Sigmoid colon (tissue), 7 donors: ENCODE measurements around the gene PHLPP1. TPM values are rescaled to one million over a fixed set of nuclear protein-coding genes. Genes with fewer than 3 reads are reported as not detected.

ENCODE experiments used
- DNase-seq: peaks from one replicate; pipeline ENCODE4 v3.0.0-alpha.2; 2019
- H3K27ac ChIP-seq, 4 donors: fragments of 200-600 bp; sonication (generic); one replicate each; pipeline ENCODE4 v1.5.1; 2016 to 2019; ENCODE audit warnings: mild to moderate bottlenecking in 1 of 4
- H3K27me3 ChIP-seq, 3 donors: fragments of 200-600 bp; sonication (generic); one replicate each; pipeline ENCODE4 v1.5.1; 2019; ENCODE audit warnings: mild to moderate bottlenecking in 1 of 3
- H3K36me3 ChIP-seq, 4 donors: fragments of 200-600 bp; sonication (generic); one replicate each; pipeline ENCODE4 v1.5.1; 2016 to 2019
- H3K4me1 ChIP-seq, 4 donors: fragments of 200-600 bp; sonication (generic); one replicate each; pipeline ENCODE4 v1.5.1; 2017 to 2019
- H3K4me3 ChIP-seq, 4 donors: fragments of 200-600 bp; sonication (generic); one replicate each; pipeline ENCODE4 v1.5.1; 2017 to 2019; ENCODE audit warnings: mild to moderate bottlenecking in 2 of 4, moderate library complexity in 1 of 4
- H3K9me3 ChIP-seq, 4 donors: fragments of 200-600 bp in 3 of 4; sonication (generic) in 3 of 4; one replicate each; pipeline versions ENCODE4 v1.5.1 to v1.6.1; 2013 to 2019
- EP300 ChIP-seq, 4 donors: sonication (generic); formaldehyde crosslinking; IDR thresholded peaks; one replicate each; pipeline ENCODE4 v1.6.1; 2017; ENCODE audit warnings: antibody characterized with exemption in 4 of 4
- POLR2A ChIP-seq, 2 donors: fragments of 450-650 bp; IDR thresholded peaks; one replicate each; pipeline ENCODE4 v1.6.1; 2016; ENCODE audit warnings: antibody characterized with exemption in 2 of 2, mild to moderate bottlenecking in 2 of 2, moderate library complexity in 2 of 2
- POLR2AphosphoS5 ChIP-seq, 4 donors: sonication (generic); formaldehyde crosslinking; IDR thresholded peaks; one replicate each; pipeline ENCODE4 v1.6.1; 2017; ENCODE audit warnings: antibody characterized with exemption in 4 of 4
- WGBS, 2 donors: extraction: QIAGEN DNeasy Blood & Tissue Kit; methylation state at CpG; one replicate each; pipeline ENCODE4 v1.1.7; 2013; 5-methylcytosine and 5-hydroxymethylcytosine counted together
- intact Hi-C: fragments of 100-400 bp; cut with DNase I; formaldehyde crosslinking; loops from one replicate; pipeline ENCODE4 v1.15.1; 2023
- polyA plus RNA-seq, 3 donors: library from polyadenylated mRNA; stranded (reverse); fragments of 200-250 nt; gene quantifications; one replicate each; pipeline ENCODE4 v1.2.3, GENCODE V29; 2013
- total RNA-seq, 4 donors: library from RNA; depleted of rRNA; stranded (reverse); fragments of >200 nt; gene quantifications; one replicate each; pipeline ENCODE4 v1.1.0, GENCODE V29; 2016
- TF ChIP-seq, protein P1 (sequence below), 4 experiments: fragments of 450-650 bp in 3 of 4; fragments of 200-600 bp in 1 of 4; IDR thresholded peaks; one replicate each; pipeline ENCODE4 v1.5.1; 2016 to 2019; ENCODE audit warnings: antibody characterized with exemption in 4 of 4, mild to moderate bottlenecking in 3 of 4, moderate library complexity in 2 of 4
- donor health status: healthy with polysubstance abuse.
- donor health status: Bipolar disorder and iron deficiency.
- donor health status: healthy.

The PHLPP1 gene
- total and polyA plus RNA-seq, 7 donors: 4.2 to 18.6 (median 7.1) TPM

GRCh38 chr18:62759704-62760402 lies 44.5 kb downstream of the PHLPP1 start:
- DNase-seq: no peak
- 87 to 89% methylated on average over 5 of the region's 5 CpGs for WGBS, 2 donors
- H3K27ac ChIP-seq: peak overlapping the region in 2 of 4 donors; percentile 29 to 46
- no peak for TF ChIP-seq POLR2AphosphoS5 (IDR thresholded peaks at IDR 0.05)
- TF ChIP-seq POLR2A (IDR thresholded peaks at IDR 0.05): no peak
- TF ChIP-seq, protein P1, sequence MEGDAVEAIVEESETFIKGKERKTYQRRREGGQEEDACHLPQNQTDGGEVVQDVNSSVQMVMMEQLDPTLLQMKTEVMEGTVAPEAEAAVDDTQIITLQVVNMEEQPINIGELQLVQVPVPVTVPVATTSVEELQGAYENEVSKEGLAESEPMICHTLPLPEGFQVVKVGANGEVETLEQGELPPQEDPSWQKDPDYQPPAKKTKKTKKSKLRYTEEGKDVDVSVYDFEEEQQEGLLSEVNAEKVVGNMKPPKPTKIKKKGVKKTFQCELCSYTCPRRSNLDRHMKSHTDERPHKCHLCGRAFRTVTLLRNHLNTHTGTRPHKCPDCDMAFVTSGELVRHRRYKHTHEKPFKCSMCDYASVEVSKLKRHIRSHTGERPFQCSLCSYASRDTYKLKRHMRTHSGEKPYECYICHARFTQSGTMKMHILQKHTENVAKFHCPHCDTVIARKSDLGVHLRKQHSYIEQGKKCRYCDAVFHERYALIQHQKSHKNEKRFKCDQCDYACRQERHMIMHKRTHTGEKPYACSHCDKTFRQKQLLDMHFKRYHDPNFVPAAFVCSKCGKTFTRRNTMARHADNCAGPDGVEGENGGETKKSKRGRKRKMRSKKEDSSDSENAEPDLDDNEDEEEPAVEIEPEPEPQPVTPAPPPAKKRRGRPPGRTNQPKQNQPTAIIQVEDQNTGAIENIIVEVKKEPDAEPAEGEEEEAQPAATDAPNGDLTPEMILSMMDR (IDR thresholded peaks at IDR 0.05): no peak
- TF ChIP-seq EP300 (IDR thresholded peaks at IDR 0.05): no peak
- intact Hi-C loops: no loop called here
- H3K4me3 ChIP-seq: peak overlapping the region in 1 of 4 donors; percentile 3
- no peaks in the 10 kb centered on the region for H3K36me3 ChIP-seq
- no peaks in the 10 kb centered on the region for H3K27me3 ChIP-seq
- peaks cover 0 to 11% (median 5%) of the 10 kb centered on the region in 4 donors for H3K4me1 ChIP-seq
- no peaks in the 10 kb centered on the region for H3K9me3 ChIP-seq

GRCh38 chr18:62760403-62760734 lies 45.0 kb downstream of the PHLPP1 start:
- intact Hi-C loops: no loop called here
- no peaks in the 10 kb centered on the region for H3K9me3 ChIP-seq
- 88 to 94% methylated on average over 5 of the region's 5 CpGs for WGBS, 2 donors
- H3K4me3 ChIP-seq: peak overlapping the region in 1 of 4 donors; percentile 3
- H3K27ac ChIP-seq: peak overlapping the region in 2 of 4 donors; percentile 29 to 46
- TF ChIP-seq POLR2A (IDR thresholded peaks at IDR 0.05): no peak
- TF ChIP-seq POLR2AphosphoS5 (IDR thresholded peaks at IDR 0.05): no peak
- no peak for DNase-seq
- H3K36me3 ChIP-seq: no peaks in the 10 kb centered on the region
- no peaks in the 10 kb centered on the region for H3K27me3 ChIP-seq
- peaks cover 0 to 11% (median 5%) of the 10 kb centered on the region in 4 donors for H3K4me1 ChIP-seq

DNA sequence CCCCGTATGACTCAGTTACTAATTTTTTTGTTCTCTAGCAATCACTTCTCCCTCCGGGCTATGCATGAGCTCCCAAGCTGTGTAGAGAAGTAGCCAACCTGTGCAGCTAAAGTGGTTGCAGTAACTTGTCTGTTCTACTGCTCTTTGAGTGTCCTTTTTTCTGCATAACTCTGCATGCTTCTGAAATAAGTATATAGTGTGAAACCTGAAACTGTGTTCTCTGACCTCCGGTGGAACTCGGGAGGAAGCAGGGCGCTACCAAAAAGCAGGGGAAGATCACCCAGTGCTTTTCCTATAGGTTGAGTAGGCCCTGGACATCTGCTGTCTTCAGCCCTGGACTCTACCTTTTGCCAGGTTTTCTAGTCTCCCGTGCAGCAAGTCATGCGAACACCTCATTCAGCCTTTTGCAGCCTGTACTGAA lies 47.8 kb downstream of the PHLPP1 start:
- H3K9me3 ChIP-seq: no peaks in the 10 kb centered on the region
- WGBS, 2 donors: 80 to 88% methylated on average over 7 of the region's 7 CpGs
- H3K4me1 ChIP-seq: peaks cover 0 to 18% (median 8%) of the 10 kb centered on the region in 4 donors
- intact Hi-C loops: no loop called here
- no peak for TF ChIP-seq POLR2A (IDR thresholded peaks at IDR 0.05)
- TF ChIP-seq, protein P1 (IDR thresholded peaks at IDR 0.05): no peak
- no peak for TF ChIP-seq EP300 (IDR thresholded peaks at IDR 0.05)
- TF ChIP-seq POLR2AphosphoS5 (IDR thresholded peaks at IDR 0.05): no peak
- H3K4me3 ChIP-seq: no peak overlapping the region
- no peaks in the 10 kb centered on the region for H3K36me3 ChIP-seq
- H3K27ac ChIP-seq: no peak overlapping the region
- no peak for DNase-seq
- H3K27me3 ChIP-seq: no peaks in the 10 kb centered on the region

DNA sequence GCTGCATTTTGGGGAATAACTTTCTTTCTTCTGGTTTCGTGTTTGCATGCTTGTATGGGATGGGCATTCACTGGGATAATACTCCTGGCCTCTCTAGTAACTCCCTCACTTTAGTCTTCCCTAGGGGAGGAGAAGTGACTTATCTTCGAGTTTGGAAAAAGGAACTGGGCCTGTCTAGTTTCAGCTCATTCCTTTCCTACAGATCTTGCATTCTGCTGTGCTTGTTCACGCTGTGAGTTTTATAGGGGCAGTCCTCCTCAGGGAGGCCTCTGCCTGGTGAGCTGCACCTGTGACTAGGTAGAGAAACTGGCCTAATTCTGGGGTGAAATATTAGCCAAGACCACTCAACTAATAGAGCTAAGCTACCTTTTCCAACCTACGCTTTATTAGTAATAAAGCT lies 50.9 kb downstream of the PHLPP1 start:
- H3K27ac ChIP-seq: no peak overlapping the region
- no peak for DNase-seq
- H3K4me1 ChIP-seq: peaks cover 0 to 8% (median 7%) of the 10 kb centered on the region in 4 donors
- H3K36me3 ChIP-seq: no peaks in the 10 kb centered on the region
- intact Hi-C loops: no loop called here
- no peaks in the 10 kb centered on the region for H3K27me3 ChIP-seq
- no peak overlapping the region for H3K4me3 ChIP-seq
- TF ChIP-seq EP300 (IDR thresholded peaks at IDR 0.05) (no peak), POLR2AphosphoS5 (IDR thresholded peaks at IDR 0.05) (no peak)
- TF ChIP-seq, protein P1 (IDR thresholded peaks at IDR 0.05): no peak
- H3K9me3 ChIP-seq: no peaks in the 10 kb centered on the region
- WGBS, 2 donors: 83 to 84% methylated on average over 4 of the region's 4 CpGs

- H3K4me3 ChIP-seq: no peak overlapping the region
- no peak for TF ChIP-seq POLR2AphosphoS5 (IDR thresholded peaks at IDR 0.05)
- no peak for TF ChIP-seq EP300 (IDR thresholded peaks at IDR 0.05)
- TF ChIP-seq, protein P1 (IDR thresholded peaks at IDR 0.05): no peak
- no peak for TF ChIP-seq POLR2A (IDR thresholded peaks at IDR 0.05)
- intact Hi-C loops: no loop called here
- H3K9me3 ChIP-seq: no peaks in the 10 kb centered on the region
- no peaks in the 10 kb centered on the region for H3K27me3 ChIP-seq
- H3K4me1 ChIP-seq: peaks cover 0 to 8% (median 7%) of the 10 kb centered on the region in 4 donors
- H3K27ac ChIP-seq: no peak overlapping the region
- DNase-seq: no peak
- 79 to 86% methylated on average over 5 of the region's 5 CpGs for WGBS, 2 donors
- H3K36me3 ChIP-seq: no peaks in the 10 kb centered on the region
Observed at GRCh38 chr18:62767321-62767720, 52.0 kb downstream of the PHLPP1 start.
